Hepatocyte (in vitro differentiated cells): ENCODE data around the gene ZFPL1.

Experiments used
- EZH2 ChIP-seq: fragments of 200-600 bp; sonication (generic); IDR thresholded peaks from 2 replicates; pipeline ENCODE4 v1.6.1; 2016; ENCODE audit warnings: antibody characterized with exemption, mild to moderate bottlenecking, borderline replicate concordance
- TF ChIP-seq, protein P1 (sequence below): fragments of 200-600 bp; sonication (generic); IDR thresholded peaks from 2 replicates; pipeline ENCODE4 v1.5.1; 2016; ENCODE audit warnings: antibody characterized with exemption, mild to moderate bottlenecking; ENCODE audit not compliant: poor library complexity

DNA sequence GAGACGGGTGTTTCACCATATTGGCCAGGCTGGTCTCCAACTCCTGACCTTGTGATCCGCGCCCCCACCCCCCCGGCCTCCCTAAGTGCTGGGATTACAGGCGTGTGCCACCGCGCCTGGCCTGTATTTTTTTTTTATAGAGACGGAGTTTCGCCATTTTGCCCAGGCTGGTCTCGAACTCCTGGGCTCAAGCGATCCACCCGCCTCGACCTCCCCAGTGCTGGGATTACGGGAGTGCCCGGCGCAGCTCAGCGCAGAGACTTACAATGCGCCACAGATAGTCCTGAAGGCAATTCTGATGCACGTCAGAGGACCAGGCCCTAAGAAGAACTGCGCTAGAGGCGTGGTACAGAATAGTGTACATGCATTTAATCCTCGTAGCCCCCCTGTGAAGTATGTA is 11.4 kb downstream of the ZFPL1 start:
- TF ChIP-seq, protein P1, sequence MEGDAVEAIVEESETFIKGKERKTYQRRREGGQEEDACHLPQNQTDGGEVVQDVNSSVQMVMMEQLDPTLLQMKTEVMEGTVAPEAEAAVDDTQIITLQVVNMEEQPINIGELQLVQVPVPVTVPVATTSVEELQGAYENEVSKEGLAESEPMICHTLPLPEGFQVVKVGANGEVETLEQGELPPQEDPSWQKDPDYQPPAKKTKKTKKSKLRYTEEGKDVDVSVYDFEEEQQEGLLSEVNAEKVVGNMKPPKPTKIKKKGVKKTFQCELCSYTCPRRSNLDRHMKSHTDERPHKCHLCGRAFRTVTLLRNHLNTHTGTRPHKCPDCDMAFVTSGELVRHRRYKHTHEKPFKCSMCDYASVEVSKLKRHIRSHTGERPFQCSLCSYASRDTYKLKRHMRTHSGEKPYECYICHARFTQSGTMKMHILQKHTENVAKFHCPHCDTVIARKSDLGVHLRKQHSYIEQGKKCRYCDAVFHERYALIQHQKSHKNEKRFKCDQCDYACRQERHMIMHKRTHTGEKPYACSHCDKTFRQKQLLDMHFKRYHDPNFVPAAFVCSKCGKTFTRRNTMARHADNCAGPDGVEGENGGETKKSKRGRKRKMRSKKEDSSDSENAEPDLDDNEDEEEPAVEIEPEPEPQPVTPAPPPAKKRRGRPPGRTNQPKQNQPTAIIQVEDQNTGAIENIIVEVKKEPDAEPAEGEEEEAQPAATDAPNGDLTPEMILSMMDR, result no peak
- no peak for TF ChIP-seq EZH2
